Limb (tissue), 2 donors: ENCODE data around the gene AFF2.

Experiments
- DNase-seq, 2 donors: peaks; one replicate each; pipeline ENCODE4 v3.0.0-alpha.2; 2016; ENCODE audit errors: extremely low spot score in 2 of 2

Gene AFF2

GRCh38 chrX:148536961-148537360 lies 36.5 kb downstream of the AFF2 start:
- DNase-seq, result no peak

GRCh38 chrX:148537556-148538182 lies 37.3 kb downstream of the AFF2 start:
- DNase-seq, result no peak

GRCh38 chrX:148538582-148538981 lies 38.2 kb downstream of the AFF2 start:
- no peak for DNase-seq

GRCh38 chrX:148540114-148540513 lies 39.7 kb downstream of the AFF2 start:
- DNase-seq, result no peak

GRCh38 chrX:148540671-148541583 lies 40.5 kb downstream of the AFF2 start:
- no peak for DNase-seq

GRCh38 chrX:148541584-148541940 lies 41.1 kb downstream of the AFF2 start:
- no peak for DNase-seq

GRCh38 chrX:148542481-148543255 lies 42.3 kb downstream of the AFF2 start:
- DNase-seq, result no peak

GRCh38 chrX:148552775-148553174 lies 52.4 kb downstream of the AFF2 start:
- no peak for DNase-seq

GRCh38 chrX:148555101-148555500 lies 54.7 kb downstream of the AFF2 start:
- no peak for DNase-seq

GRCh38 chrX:148555571-148556243 lies 55.3 kb downstream of the AFF2 start:
- no peak for DNase-seq

GRCh38 chrX:148556498-148556897 lies 56.1 kb downstream of the AFF2 start:
- DNase-seq, result no peak

GRCh38 chrX:148562846-148563245 lies 62.4 kb downstream of the AFF2 start:
- no peak for DNase-seq

GRCh38 chrX:148567229-148567628 lies 66.8 kb downstream of the AFF2 start:
- DNase-seq, result no peak

- DNase-seq, result no peak
Observed at GRCh38 chrX:148567779-148568178, 67.4 kb downstream of the AFF2 start.

GRCh38 chrX:148568763-148569162 lies 68.3 kb downstream of the AFF2 start:
- DNase-seq, result no peak

GRCh38 chrX:148572337-148572736 lies 71.9 kb downstream of the AFF2 start:
- DNase-seq, result no peak

- no peak for DNase-seq
Observed at GRCh38 chrX:148573119-148573518, 72.7 kb downstream of the AFF2 start.

- DNase-seq, result no peak
Observed at GRCh38 chrX:148574237-148574973, 74.0 kb downstream of the AFF2 start.

GRCh38 chrX:148576396-148576795 lies 76.0 kb downstream of the AFF2 start:
- DNase-seq, result no peak

- DNase-seq, result no peak
Observed at GRCh38 chrX:148577741-148578140, 77.3 kb downstream of the AFF2 start.

GRCh38 chrX:148580016-148580415 lies 79.6 kb downstream of the AFF2 start:
- DNase-seq, result no peak
